A549 (cell line): ENCODE data around the gene FAAP100.

Experiments
- CTCF ChIP-seq: fragments of >200 bp; sonication (Bioruptor Twin); formaldehyde crosslinking; IDR thresholded peaks from 3 replicates; pipeline ENCODE4 v1.5.1; 2016
- MAX ChIP-seq: IDR thresholded peaks from 2 replicates; pipeline ENCODE4 v1.6.1; 2012
- MYC ChIP-seq: IDR thresholded peaks from 2 replicates; pipeline ENCODE4 v1.6.1; 2012; ENCODE audit warnings: mild to moderate bottlenecking, inconsistent platforms, low read length, improper control_type of control experiment, borderline replicate concordance
- USF2 ChIP-seq: fragments of 450-650 bp; IDR thresholded peaks from 2 replicates; pipeline ENCODE4 v1.6.1; 2014; ENCODE audit warnings: antibody characterized with exemption

GRCh38 chr17:81535480-81536298 lies 16.5 kb downstream of the FAAP100 start:
- TF ChIP-seq MAX (no peak), USF2 (no peak), CTCF (no peak), MYC (no peak)
